SK-N-MC (cell line): Measurements from ENCODE around the gene TMEM69.
"Not testable (repeated sequence)": the region's sequence is repeated elsewhere in the genome, so short reads cannot be mapped to it uniquely, and the experiment has no call there.

Experiments used
- EZH2 ChIP-seq: fragments of 200-600 bp; sonication (generic); IDR thresholded peaks from one replicate; pipeline ENCODE4 v1.6.1; 2017; ENCODE audit warnings: antibody characterized with exemption
- POLR2AphosphoS5 ChIP-seq: IDR thresholded peaks from 2 replicates; pipeline ENCODE4 v1.6.1; 2012; ENCODE audit warnings: mild to moderate bottlenecking, low read depth, low read length, borderline replicate concordance

GRCh38 chr1:45739641-45740156 lies 51.7 kb downstream of the TMEM69 start:
- not testable (repeated sequence) for TF ChIP-seq POLR2AphosphoS5, EZH2
